Left ventricle myocardium inferior (tissue), 1 donor: ENCODE measurements around the gene OGT. TPM values are rescaled to one million over a fixed set of nuclear protein-coding genes. Genes with fewer than 3 reads are reported as not detected.
"Not testable (repeated sequence)": the region's sequence is repeated elsewhere in the genome, so short reads cannot be mapped to it uniquely, and the experiment has no call there.

Experiments
- DNase-seq: peaks from one replicate; pipeline ENCODE4 v3.0.0-alpha.2; 2020
- H3K27ac ChIP-seq: fragments of 200-600 bp; replicated peaks from 2 replicates; pipeline ENCODE4 v1.8.0; 2021
- H3K27me3 ChIP-seq: fragments of 200-600 bp; 2 replicates; pipeline ENCODE4 v1.8.0; 2021; ENCODE audit warnings: low read depth
- H3K36me3 ChIP-seq: fragments of 200-600 bp; 2 replicates; pipeline ENCODE4 v1.8.0; 2021
- H3K4me1 ChIP-seq: fragments of 200-600 bp; 2 replicates; pipeline ENCODE4 v1.8.0; 2021
- H3K4me3 ChIP-seq: fragments of 200-600 bp; 2 replicates; pipeline ENCODE4 v1.8.0; 2021; ENCODE audit warnings: mild to moderate bottlenecking, moderate library complexity
- H3K9me3 ChIP-seq: fragments of 200-600 bp; replicated peaks from 2 replicates; pipeline ENCODE4 v1.8.0; 2021
- CTCF ChIP-seq: fragments of 200-600 bp; IDR thresholded peaks from 2 replicates; pipeline ENCODE4 v1.8.0; 2021; ENCODE audit warnings: antibody characterized with exemption, mild to moderate bottlenecking, borderline replicate concordance
- intact Hi-C: fragments of 100-400 bp; cut with micrococcal nuclease; formaldehyde crosslinking; loops from one replicate; pipeline ENCODE4 v1.11.0; 2022
- total RNA-seq: library from RNA; stranded (reverse); fragmentation: NEBNext Ultra II Directional; extraction: Animal tissue kit (Norgen Biotek cat#: 25700); gene quantifications from one replicate; pipeline ENCODE4 v1.2.1, GENCODE V29; 2021
- donor health status: DM: no; HTN: yes; CAD: no; lungs with severe emphysema.

The OGT gene
- total RNA-seq, 1 donor from 2014 or later = 83.8 TPM

GRCh38 chrX:71546879-71547278 is 14.0 kb downstream of the OGT start:
- H3K36me3 ChIP-seq = peaks cover 36% of the 10 kb centered on the region

GRCh38 chrX:71547339-71547738 is 14.4 kb downstream of the OGT start:
- Histone ChIP-seq H3K27me3 (no peaks in the 10 kb centered on the region), H3K27ac (no peak overlapping the region), H3K9me3 (no peaks in the 10 kb centered on the region), H3K4me1 (peaks cover 36% of the 10 kb centered on the region), H3K4me3 (no peak overlapping the region), H3K36me3 (peaks cover 38% of the 10 kb centered on the region)
- no peak for TF ChIP-seq CTCF
- DNase-seq = no peak
- intact Hi-C loops = no loop called here

More at GRCh38 chrX:71546879-71547278, 14.0 kb downstream of the OGT start:
- H3K27ac ChIP-seq = no peak overlapping the region
- H3K9me3 ChIP-seq = no peaks in the 10 kb centered on the region
- no peaks in the 10 kb centered on the region for H3K27me3 ChIP-seq
- intact Hi-C loops = no loop called here
- H3K4me3 ChIP-seq = no peak overlapping the region
- no peak for TF ChIP-seq CTCF
- H3K4me1 ChIP-seq = peaks cover 41% of the 10 kb centered on the region
- DNase-seq = no peak

- TF ChIP-seq CTCF = no peak
- no peak for DNase-seq
- Histone ChIP-seq H3K9me3 (no peaks in the 10 kb centered on the region), H3K4me1 (peaks cover 11% of the 10 kb centered on the region), H3K27ac (no peak overlapping the region), H3K36me3 (peaks cover 52% of the 10 kb centered on the region), H3K4me3 (no peak overlapping the region), H3K27me3 (no peaks in the 10 kb centered on the region)
- intact Hi-C loops = no loop called here
Observed at GRCh38 chrX:71549986-71550385, 17.1 kb downstream of the OGT start.

GRCh38 chrX:71550578-71550977 is 17.7 kb downstream of the OGT start:
- H3K4me3 ChIP-seq = no peak overlapping the region
- no peak for DNase-seq
- H3K4me1 ChIP-seq = peaks cover 5% of the 10 kb centered on the region
- intact Hi-C loops = no loop called here
- no peak for TF ChIP-seq CTCF
- no peaks in the 10 kb centered on the region for H3K9me3 ChIP-seq
- H3K27me3 ChIP-seq = no peaks in the 10 kb centered on the region
- H3K36me3 ChIP-seq = peaks cover 55% of the 10 kb centered on the region
- no peak overlapping the region for H3K27ac ChIP-seq

- Histone ChIP-seq H3K27ac (no peak overlapping the region), H3K36me3 (peaks cover 77% of the 10 kb centered on the region), H3K9me3 (no peaks in the 10 kb centered on the region), H3K4me3 (no peak overlapping the region), H3K27me3 (no peaks in the 10 kb centered on the region), H3K4me1 (no peaks in the 10 kb centered on the region)
- no peak for DNase-seq
- no peak for TF ChIP-seq CTCF
- intact Hi-C loops = no loop called here
Observed at GRCh38 chrX:71556036-71556435, 23.1 kb downstream of the OGT start.

GRCh38 chrX:71558920-71559319 is 26.0 kb downstream of the OGT start:
- no peaks in the 10 kb centered on the region for H3K9me3 ChIP-seq
- peaks cover 90% of the 10 kb centered on the region for H3K36me3 ChIP-seq
- no peaks in the 10 kb centered on the region for H3K4me1 ChIP-seq
- H3K4me3 ChIP-seq = no peak overlapping the region
- H3K27me3 ChIP-seq = no peaks in the 10 kb centered on the region
- H3K27ac ChIP-seq = no peak overlapping the region
- no peak for DNase-seq
- TF ChIP-seq CTCF = no peak
- intact Hi-C loops = no loop called here

GRCh38 chrX:71559773-71560172 is 26.9 kb downstream of the OGT start:
- H3K27me3 ChIP-seq, intact Hi-C loops, H3K27ac ChIP-seq, H3K4me3 ChIP-seq, H3K4me1 ChIP-seq, DNase-seq, H3K9me3 ChIP-seq: not testable (repeated sequence)
- H3K36me3 ChIP-seq = peaks cover 93% of the 10 kb centered on the region
